Heart left ventricle (tissue), 16 donors: Measurements from ENCODE around the gene PEX11A. TPM values are rescaled to one million over a fixed set of nuclear protein-coding genes. Genes with fewer than 3 reads are reported as not detected.

Experiments
- ATAC-seq, 4 donors: fragments of 200-7000 bp; cut with Tn5 transposase; one replicate each; pipeline ENCODE4 v1.9.1; 2020 to 2022; ENCODE audit warnings: moderate library complexity in 4 of 4, mild to moderate bottlenecking in 3 of 4, moderate number of reproducible peaks in 1 of 4
- DNase-seq, 5 donors: peaks; one replicate each; pipeline ENCODE4 v3.0.0-alpha.2; 2020
- H3K27ac ChIP-seq, 12 donors: fragments of 200-600 bp; sonication (generic) in 4 of 12; one replicate each; pipeline versions ENCODE4 v1.5.0 to v1.8.0; 2016 to 2022; ENCODE audit warnings: mild to moderate bottlenecking in 2 of 12
- H3K27me3 ChIP-seq, 9 donors: fragments of 200-600 bp; sonication (generic) in 2 of 9; one replicate each; pipeline versions ENCODE4 v1.5.1 to v1.8.0; 2016 to 2022; ENCODE audit warnings: mild to moderate bottlenecking in 3 of 9
- H3K36me3 ChIP-seq, 9 donors: fragments of 200-600 bp; sonication (generic) in 2 of 9; one replicate each; pipeline versions ENCODE4 v1.5.0 to v1.8.0; 2018 to 2022; ENCODE audit warnings: mild to moderate bottlenecking in 2 of 9
- H3K4me1 ChIP-seq, 12 donors: fragments of 200-600 bp; sonication (generic) in 4 of 12; one replicate each; pipeline versions ENCODE4 v1.5.0 to v1.8.0; 2016 to 2022; ENCODE audit warnings: mild to moderate bottlenecking in 3 of 12
- H3K4me3 ChIP-seq, 12 donors: fragments of 200-600 bp; sonication (generic) in 4 of 12; one replicate each; pipeline versions ENCODE4 v1.5.0 to v1.8.0; 2017 to 2022; ENCODE audit warnings: mild to moderate bottlenecking in 9 of 12, moderate library complexity in 4 of 12
- H3K9me3 ChIP-seq, 12 donors: fragments of 200-600 bp; sonication (generic) in 4 of 12; one replicate each; pipeline versions ENCODE4 v1.5.0 to v1.8.0; 2016 to 2022; ENCODE audit warnings: mild to moderate bottlenecking in 1 of 12
- POLR2A ChIP-seq, 2 donors: fragments of 450-650 bp; IDR thresholded peaks; one replicate each; pipeline ENCODE4 v1.6.1; 2017; ENCODE audit warnings: antibody characterized with exemption in 2 of 2, mild to moderate bottlenecking in 2 of 2, moderate library complexity in 2 of 2
- WGBS, 4 donors: extraction: QIAGEN DNeasy Blood & Tissue Kit in 2 of 4; methylation state at CpG; one replicate each; pipeline versions ENCODE4 v1.1.5 to v1.1.7; 2013 to 2018; 5-methylcytosine and 5-hydroxymethylcytosine counted together
- intact Hi-C, 10 donors: fragments of 100-400 bp; cut with DNase I; formaldehyde crosslinking; loops; one replicate each; pipeline versions ENCODE4 v1.11.1 to v1.14.2; 2022
- long read RNA-seq, 3 donors: library from polyadenylated mRNA; unstranded; transcript quantifications; one replicate each; pipeline ENCODE4 v2.0.0, GENCODE V29; 2020 to 2021
- polyA plus RNA-seq, 2 donors: library from polyadenylated mRNA; stranded (reverse); fragments of 200-250 nt; gene quantifications; one replicate each; pipeline ENCODE4 v1.2.3, GENCODE V29; 2013
- total RNA-seq, 9 donors: library from RNA; depleted of rRNA in 2 of 9; stranded (reverse); fragments of >200 nt in 2 of 9; fragmentation: NEBNext Ultra II Directional in 3 of 9; extraction: Animal tissue kit (Norgen Biotek cat#: 25700) in 3 of 9; gene quantifications; one replicate each; pipeline versions ENCODE4 v1.1.0 to v1.2.4, GENCODE V29; 2016 to 2023
- TF ChIP-seq, protein P1 (sequence below), 12 donors: fragments of 200-600 bp; sonication (generic) in 4 of 12; IDR thresholded peaks; one replicate each; pipeline versions ENCODE4 v1.5.0 to v1.8.0; 2018 to 2022; ENCODE audit warnings: antibody characterized with exemption in 12 of 12, mild to moderate bottlenecking in 5 of 12
- donor health status: ischemic (EF 13 %, LVEDD 7.1; RV severe dilation, severe dysfunction).
- donor health status: healthy with polysubstance abuse.
- donor health status: DM: no; HTN: yes; CAD: no.
- donor health status: DM: no; HTN: no; CAD: no.
- donor health status: ischemic (EF 25% LVEDD 6.9; RV normal size, moderate dysfunction).
- donor health status: ischemic (EF 25% LVEDD 5.7; RV mildly dilated, moderate dysfunction).
- donor health status: healthy.
- donor health status: DM: yes; HTN: yes; CAD: no.
- donor health status: ischemic (EF 35%, LVEDD 5.7; RV mildly dilated, moderate dysfunction).
- donor health status: nonischemic (EF 11% LVEDD 7.7; RV severe dilation, severe dysfunction).
- donor health status: DM: yes; HTN: yes; CAD: no.
- donor health status: PGD.
- donor health status: ischemic (EF 29% LVEDD 5.4; RV normal size, mild dysfunction).
- donor health status: nonischemic (EF 23%, LVEDD 6.1; RV moderate dilation, normal function).

Gene PEX11A, protein sequence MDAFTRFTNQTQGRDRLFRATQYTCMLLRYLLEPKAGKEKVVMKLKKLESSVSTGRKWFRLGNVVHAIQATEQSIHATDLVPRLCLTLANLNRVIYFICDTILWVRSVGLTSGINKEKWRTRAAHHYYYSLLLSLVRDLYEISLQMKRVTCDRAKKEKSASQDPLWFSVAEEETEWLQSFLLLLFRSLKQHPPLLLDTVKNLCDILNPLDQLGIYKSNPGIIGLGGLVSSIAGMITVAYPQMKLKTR
- total RNA-seq = 10 to 100 TPM in 6 of 9 donors, 1 to 10 TPM in 3; 7.0 to 23.0 (median 10.7) TPM
- 10 to 100 TPM in 1 of 2 donors, 1 to 10 TPM in 1; 5.9 to 11.0 TPM for polyA plus RNA-seq
- long read RNA-seq, donor 1, transcript PEX11A-203 (2 exons, 905 nt) = minor isoform, 5 of 17 reads
- long read RNA-seq, donor 1, transcript PEX11A-201 (3 exons, 2,740 nt) = major isoform, 9 of 17 reads
- long read RNA-seq, donor 1, partial matches to known transcripts = 0 of 17 reads
- long read RNA-seq, donor 1, other reads (novel, unspliced or antisense) = 3 of 17 reads
- long read RNA-seq, donor 2, transcript PEX11A-203 (2 exons, 905 nt) = major isoform, 70 of 101 reads
- long read RNA-seq, donor 2, transcript PEX11A-201 (3 exons, 2,740 nt) = minor isoform, 26 of 101 reads
- long read RNA-seq, donor 2, partial matches to known transcripts = 0 of 101 reads
- long read RNA-seq, donor 2, other reads (novel, unspliced or antisense) = 4 of 101 reads
- long read RNA-seq, donor 3, partial matches to known transcripts = 0 of 9 reads
- long read RNA-seq, donor 3, other reads (novel, unspliced or antisense) = 3 of 9 reads

DNA sequence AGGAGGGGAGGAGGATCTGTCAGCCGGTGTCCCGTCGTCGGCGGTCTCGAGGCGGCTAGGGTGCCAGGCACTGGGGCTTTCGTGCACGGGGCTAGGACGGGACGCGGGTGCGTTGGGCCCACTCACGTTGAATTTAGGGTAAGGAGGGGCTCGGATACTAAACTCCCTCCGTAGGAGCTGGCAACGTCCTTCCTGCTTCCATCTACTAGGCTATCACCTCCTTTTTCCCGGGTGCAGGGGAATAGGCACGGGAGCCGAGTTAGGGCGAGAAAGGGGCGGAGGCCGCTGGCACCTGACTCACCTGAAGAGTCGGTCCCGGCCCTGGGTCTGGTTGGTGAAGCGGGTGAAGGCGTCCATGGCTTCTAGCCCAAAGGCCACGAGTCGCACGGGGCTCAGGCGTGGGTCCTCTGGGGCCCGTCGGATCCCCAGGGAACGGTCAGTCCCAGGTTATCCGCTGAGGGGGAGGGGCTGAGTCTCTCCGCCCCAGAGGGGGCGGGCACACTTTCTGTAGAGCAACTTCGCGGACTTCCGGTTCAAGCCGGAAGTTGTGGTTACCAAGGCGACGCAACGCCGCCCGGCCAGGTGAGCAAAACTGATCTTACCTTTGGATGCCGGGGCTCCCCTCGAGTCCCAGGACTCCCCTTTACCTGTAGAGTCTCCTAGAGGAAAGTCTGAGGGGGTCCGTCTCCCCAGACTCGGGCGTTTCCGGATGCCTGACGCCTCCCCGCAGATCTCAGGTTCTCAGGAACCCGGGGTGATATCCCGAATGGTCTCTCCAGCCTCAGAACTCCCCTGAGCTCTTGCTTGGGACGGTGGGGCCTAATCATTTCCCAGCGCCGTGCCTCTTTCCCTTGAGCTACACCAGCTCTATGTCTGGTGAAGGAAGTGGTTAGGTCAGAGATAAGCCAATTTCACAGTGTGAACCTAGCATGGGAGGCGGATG, at the start of gene PEX11A, which contains the start of gene WDR93:
PEX11A (minus strand) TSS at position 479 of the 943 bp plus-strand sequence; CDS start at position 357, 122 bp downstream.
WDR93 (plus strand) TSS at position 536 of the 943 bp plus-strand sequence. CDS start 10,936 bp downstream, outside the sequence.
- Histone ChIP-seq H3K9me3 (no peaks in the 10 kb centered on the region), H3K4me3 (peak within 1 kb of the TSS; percentile 52 to 97 (median 76)), H3K27me3 (no peaks in the 10 kb centered on the region), H3K4me1 (peaks cover 0 to 17% (median 5%) of the 10 kb centered on the region in 12 donors), H3K27ac (peak within 1 kb of the TSS in 9 of 12 donors; percentile 31 to 79 (median 64)), H3K36me3 (peaks cover 0 to 6% (median 0%) of the 10 kb centered on the region in 9 donors)
- ATAC-seq = peak; percentile 94 to 98 (median 97)
- 3 to 4% (median 3%) methylated on average over 59 to 60 of the region's 60 CpGs for WGBS, 4 donors
- intact Hi-C loops = no loop called here
- TF ChIP-seq, protein P1, sequence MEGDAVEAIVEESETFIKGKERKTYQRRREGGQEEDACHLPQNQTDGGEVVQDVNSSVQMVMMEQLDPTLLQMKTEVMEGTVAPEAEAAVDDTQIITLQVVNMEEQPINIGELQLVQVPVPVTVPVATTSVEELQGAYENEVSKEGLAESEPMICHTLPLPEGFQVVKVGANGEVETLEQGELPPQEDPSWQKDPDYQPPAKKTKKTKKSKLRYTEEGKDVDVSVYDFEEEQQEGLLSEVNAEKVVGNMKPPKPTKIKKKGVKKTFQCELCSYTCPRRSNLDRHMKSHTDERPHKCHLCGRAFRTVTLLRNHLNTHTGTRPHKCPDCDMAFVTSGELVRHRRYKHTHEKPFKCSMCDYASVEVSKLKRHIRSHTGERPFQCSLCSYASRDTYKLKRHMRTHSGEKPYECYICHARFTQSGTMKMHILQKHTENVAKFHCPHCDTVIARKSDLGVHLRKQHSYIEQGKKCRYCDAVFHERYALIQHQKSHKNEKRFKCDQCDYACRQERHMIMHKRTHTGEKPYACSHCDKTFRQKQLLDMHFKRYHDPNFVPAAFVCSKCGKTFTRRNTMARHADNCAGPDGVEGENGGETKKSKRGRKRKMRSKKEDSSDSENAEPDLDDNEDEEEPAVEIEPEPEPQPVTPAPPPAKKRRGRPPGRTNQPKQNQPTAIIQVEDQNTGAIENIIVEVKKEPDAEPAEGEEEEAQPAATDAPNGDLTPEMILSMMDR (IDR thresholded peaks at IDR 0.05) = peak in 1 of 12 donors; percentile 11
- TF ChIP-seq POLR2A (IDR thresholded peaks at IDR 0.05) = peak in 1 of 2 donors; percentile 51
- peak; percentile 77 to 88 (median 84) for DNase-seq

DNA sequence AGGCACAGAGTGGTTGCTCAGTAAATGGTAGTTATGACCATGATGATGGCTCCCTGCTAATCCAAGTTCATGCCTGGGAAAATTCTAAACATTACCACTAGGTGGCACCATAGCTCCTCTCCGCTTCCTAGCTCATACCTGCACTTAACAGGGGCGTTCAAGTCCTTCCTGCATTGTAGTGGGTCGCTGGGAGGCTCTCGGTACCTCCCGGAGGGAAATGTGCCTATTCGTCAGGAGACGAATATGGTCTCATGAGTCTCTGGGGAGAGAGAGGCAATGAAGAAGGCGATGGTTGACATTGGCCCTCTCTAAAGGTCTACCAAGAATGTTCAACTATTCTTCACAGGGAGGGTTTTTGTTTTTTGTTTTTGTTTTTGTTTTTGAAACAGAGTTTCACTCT, 49.6 kb upstream of the PEX11A start:
- DNase-seq = peak in 1 of 5 donors; percentile 42
- no peaks in the 10 kb centered on the region for H3K9me3 ChIP-seq
- no peak for TF ChIP-seq POLR2A (IDR thresholded peaks at IDR 0.05)
- TF ChIP-seq, protein P1 (IDR thresholded peaks at IDR 0.05) = peak; percentile 80 to 94 (median 90)
- intact Hi-C loops = loop anchor here in 2 of 10 donors (5.0 to 10.0 kb wide), 3 partner anchors 93 to 232 kb away; no protein-coding TSS in a partner anchor
- 4 to 7% (median 5%) methylated on average over 8 of the region's 8 CpGs for WGBS, 4 donors
- peaks cover 0 to 13% (median 0%) of the 10 kb centered on the region in 9 donors for H3K27me3 ChIP-seq
- H3K27ac ChIP-seq = no peak overlapping the region
- no peaks in the 10 kb centered on the region for H3K4me1 ChIP-seq
- H3K36me3 ChIP-seq = no peaks in the 10 kb centered on the region
- no peak overlapping the region for H3K4me3 ChIP-seq
- peak; percentile 54 to 90 (median 84) for ATAC-seq

DNA sequence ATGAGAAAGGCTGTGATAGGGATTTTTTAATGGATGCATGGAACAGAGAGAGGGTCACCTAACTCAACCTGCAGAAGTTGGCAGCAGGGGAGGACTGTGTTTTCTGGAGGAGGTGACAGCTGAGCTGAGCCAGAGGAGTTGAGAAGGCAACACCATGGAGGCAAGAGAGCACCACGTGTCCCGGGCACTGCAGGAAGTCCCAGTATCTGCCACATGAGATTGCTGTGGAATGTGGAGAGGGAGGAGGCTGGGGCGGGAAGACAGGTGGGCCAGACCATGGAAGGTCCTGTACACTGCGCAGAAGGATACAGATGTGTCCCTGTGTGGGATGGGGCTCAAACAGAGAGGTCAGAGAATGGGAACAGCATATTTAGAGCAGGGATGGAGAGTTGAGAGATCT, 45.2 kb upstream of the PEX11A start:
- 34 to 41% (median 37%) methylated on average over 4 of the region's 4 CpGs for WGBS, 4 donors
- intact Hi-C loops = no loop called here

More for the DNA sequence above, 45.2 kb upstream of the PEX11A start:
- no peaks in the 10 kb centered on the region for H3K4me1 ChIP-seq
- no peaks in the 10 kb centered on the region for H3K36me3 ChIP-seq
- no peak for TF ChIP-seq POLR2A (IDR thresholded peaks at IDR 0.05)
- TF ChIP-seq, protein P1 (IDR thresholded peaks at IDR 0.05) = no peak
- no peaks in the 10 kb centered on the region for H3K9me3 ChIP-seq
- no peak for DNase-seq
- H3K27me3 ChIP-seq = peaks cover 0 to 5% (median 0%) of the 10 kb centered on the region in 9 donors
- no peak overlapping the region for H3K4me3 ChIP-seq
- ATAC-seq = no peak
- no peak overlapping the region for H3K27ac ChIP-seq
